Kidney epithelial cell (primary cell): ENCODE data around the gene ZNF878. TPM values are rescaled to one million over a fixed set of nuclear protein-coding genes. Genes with fewer than 3 reads are reported as not detected.

Experiments
- DNase-seq: peaks from one replicate; pipeline ENCODE4 v3.0.0-alpha.2; 2010; ENCODE audit warnings: low read depth
- H3K27me3 ChIP-seq: 2 replicates; pipeline ENCODE4 v1.6.0; 2011; ENCODE audit warnings: low read length; ENCODE audit not compliant: control insufficient read depth, insufficient read depth
- H3K36me3 ChIP-seq: 2 replicates; pipeline ENCODE4 v1.5.1; 2011; ENCODE audit warnings: low read length; ENCODE audit not compliant: control insufficient read depth, insufficient read depth
- H3K4me3 ChIP-seq: 2 replicates; pipeline ENCODE4 v1.5.1; 2011; ENCODE audit warnings: low read depth, mild to moderate bottlenecking, control low read depth, low read length
- CTCF ChIP-seq: IDR thresholded peaks from 2 replicates; pipeline ENCODE4 v1.5.1; 2011; ENCODE audit warnings: mild to moderate bottlenecking, moderate library complexity, low read length, control low read depth, inconsistent platforms; ENCODE audit not compliant: insufficient read depth, poor library complexity, severe bottlenecking
- total RNA-seq: library from RNA; depleted of rRNA; stranded (reverse); fragments of >200 nt; gene quantifications from 2 replicates; pipeline ENCODE4 v1.2.3, GENCODE V29; 2015

ZNF878 gene
- total RNA-seq, 1 donor from 2014 or later = 0.67 TPM

DNA sequence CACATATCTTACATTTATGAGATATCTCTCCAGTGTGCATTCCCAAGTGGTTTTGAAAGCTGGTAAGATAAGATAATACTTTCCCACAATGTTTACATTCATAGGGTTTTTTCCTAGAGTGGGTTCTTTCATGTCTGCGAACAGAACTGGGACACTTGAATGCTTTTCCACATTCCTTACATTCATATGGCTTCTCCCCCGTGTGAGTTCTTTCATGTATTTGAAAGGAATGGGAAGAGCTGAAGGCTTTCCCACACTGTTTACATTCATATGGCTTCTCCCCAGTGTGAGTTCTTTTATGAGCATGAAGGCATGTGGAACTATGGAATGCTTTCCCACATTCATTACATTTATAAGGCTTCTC, 37.0 kb downstream of the ZNF878 start:
- Histone ChIP-seq H3K36me3 (no peaks in the 10 kb centered on the region), H3K27me3 (no peaks in the 10 kb centered on the region), H3K4me3 (no peak overlapping the region)
- no peak for TF ChIP-seq CTCF
- no peak for DNase-seq

DNA sequence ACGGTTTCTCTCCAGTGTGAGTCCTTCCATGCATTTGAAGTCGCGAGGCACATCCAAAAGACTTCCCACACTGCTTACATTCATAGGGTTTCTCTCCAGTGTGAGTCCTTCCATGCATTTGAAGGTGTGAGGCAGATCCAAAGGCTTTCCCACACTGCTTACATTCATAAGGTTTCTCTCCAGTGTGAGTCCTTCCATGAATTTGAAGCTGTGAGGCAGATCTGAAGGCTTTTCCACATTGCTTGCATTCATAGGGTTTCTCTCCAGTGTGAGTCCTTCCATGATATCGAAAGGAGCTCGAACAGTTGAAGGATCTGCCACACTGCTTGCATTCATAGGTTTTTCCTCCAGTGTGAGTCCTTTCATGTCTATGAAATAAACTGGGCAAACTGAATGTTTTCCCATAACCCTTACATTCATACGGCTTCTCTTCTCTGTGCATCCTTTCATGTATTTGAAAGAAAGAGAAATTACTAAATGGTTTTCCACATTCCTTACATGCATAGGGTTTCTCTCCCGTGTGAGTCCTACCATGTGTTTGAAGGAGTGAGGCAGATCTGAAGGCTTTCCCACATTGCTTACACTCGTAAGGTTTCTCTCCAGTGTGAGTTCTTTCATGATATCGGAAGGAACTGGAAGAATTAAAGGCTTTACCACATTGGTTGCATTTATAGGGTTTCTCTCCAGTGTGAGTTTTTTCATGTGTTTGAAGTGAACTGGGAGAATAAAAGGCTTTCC, 37.6 kb downstream of the ZNF878 start:
- Histone ChIP-seq H3K36me3 (no peaks in the 10 kb centered on the region), H3K4me3 (no peak overlapping the region), H3K27me3 (no peaks in the 10 kb centered on the region)
- DNase-seq = no peak
- TF ChIP-seq CTCF = no peak

GRCh38 chr19:12000152-12000981, 52.4 kb downstream of the ZNF878 start:
- DNase-seq = no peak
- H3K36me3 ChIP-seq = no peaks in the 10 kb centered on the region
- no peak for TF ChIP-seq CTCF
- H3K4me3 ChIP-seq = no peak overlapping the region
- H3K27me3 ChIP-seq = no peaks in the 10 kb centered on the region

GRCh38 chr19:11995174-11995573, 57.6 kb downstream of the ZNF878 start:
- no peak for DNase-seq
- no peaks in the 10 kb centered on the region for H3K36me3 ChIP-seq
- H3K27me3 ChIP-seq = no peaks in the 10 kb centered on the region
- TF ChIP-seq CTCF = no peak
- no peak overlapping the region for H3K4me3 ChIP-seq

Other genes with a start within 250 kb of the ZNF878 start
- gene ZNF440, start 238.7 kb downstream of the ZNF878 start, total RNA-seq = 5.1 and 5.2 TPM in 2 replicates
- gene ZNF439, start 204.2 kb downstream of the ZNF878 start, total RNA-seq = 5.3 and 5.5 TPM in 2 replicates
- gene ZNF69, start 165.2 kb downstream of the ZNF878 start, total RNA-seq = 15.8 and 19.2 TPM in 2 replicates
- gene ZNF700, start 127.9 kb downstream of the ZNF878 start, total RNA-seq = 4.4 and 4.5 TPM in 2 replicates
- 0.54 and 1.3 TPM in 2 replicates for gene ZNF763, start 87.9 kb downstream of the ZNF878 start, total RNA-seq
- gene ZNF433, start 17.3 kb downstream of the ZNF878 start, total RNA-seq = 3.2 and 10.3 TPM in 2 replicates
- gene ZNF844, start 11.8 kb upstream of the ZNF878 start, total RNA-seq = 4.1 and 4.7 TPM in 2 replicates
- 2.7 and 4.2 TPM in 2 replicates for gene ZNF20, start 87.4 kb upstream of the ZNF878 start, total RNA-seq
- gene ZNF625, start 103.8 kb upstream of the ZNF878 start, total RNA-seq = 5.5 and 6.6 TPM in 2 replicates
- 4.3 and 5.0 TPM in 2 replicates for gene ZNF136, start 110.1 kb upstream of the ZNF878 start, total RNA-seq
- 4.4 and 5.3 TPM in 2 replicates for gene ZNF44, start 241.9 kb upstream of the ZNF878 start, total RNA-seq